NB4 (cell line): ENCODE results near the gene QARS1.

Experiments
- DNase-seq: peaks from one replicate; pipeline ENCODE4 v3.0.0; 2010; ENCODE audit warnings: low read depth
- H3K4me3 ChIP-seq: one replicate; pipeline ENCODE4 v1.5.1; 2011; ENCODE audit warnings: mild to moderate bottlenecking, low read depth, low read length, moderate library complexity
- MYC ChIP-seq: IDR thresholded peaks from 2 replicates; pipeline ENCODE4 v1.6.1; 2011; ENCODE audit warnings: low read depth, low read length
- POLR2A ChIP-seq: IDR thresholded peaks from 2 replicates; pipeline ENCODE4 v1.6.1; 2011; ENCODE audit warnings: mild to moderate bottlenecking; ENCODE audit not compliant: insufficient read length; ENCODE audit errors: extremely low read depth
- TF ChIP-seq, protein P1 (sequence below): IDR thresholded peaks from one replicate; pipeline ENCODE4 v1.5.1; 2012; ENCODE audit warnings: low read depth, low read length
- TF ChIP-seq, protein P2 (sequence below): IDR thresholded peaks from 2 replicates; pipeline ENCODE4 v1.6.1; 2011; ENCODE audit warnings: low read depth, low read length

QARS1 gene

DNA sequence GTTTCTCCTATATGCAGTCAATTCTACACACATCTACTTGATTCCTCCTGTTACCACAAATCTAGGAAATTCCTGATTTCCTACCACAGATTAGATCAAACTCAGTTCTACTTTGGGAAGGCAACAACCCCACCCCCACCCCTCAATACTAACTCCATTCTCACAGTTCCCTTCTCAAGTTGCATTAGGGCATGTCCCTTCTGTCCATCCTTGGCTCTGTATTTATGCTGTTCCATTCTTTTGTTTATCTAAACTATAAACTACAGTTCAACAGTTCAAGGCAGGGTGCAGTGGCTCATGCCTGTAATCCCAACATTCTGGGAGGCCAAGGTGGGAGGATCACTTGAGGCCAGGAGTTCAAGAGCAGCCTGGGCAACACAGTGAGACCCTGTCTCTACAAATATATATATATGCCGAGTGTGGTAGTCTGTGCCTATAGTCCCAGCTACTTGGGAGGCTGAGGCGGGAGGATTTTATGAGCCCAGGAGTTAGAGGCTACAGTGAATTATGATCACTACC, 50.2 kb downstream of the QARS1 start:
- H3K4me3 ChIP-seq, result no peak overlapping the region
- TF ChIP-seq MYC (no peak), POLR2A (no peak)
- TF ChIP-seq, protein P1, sequence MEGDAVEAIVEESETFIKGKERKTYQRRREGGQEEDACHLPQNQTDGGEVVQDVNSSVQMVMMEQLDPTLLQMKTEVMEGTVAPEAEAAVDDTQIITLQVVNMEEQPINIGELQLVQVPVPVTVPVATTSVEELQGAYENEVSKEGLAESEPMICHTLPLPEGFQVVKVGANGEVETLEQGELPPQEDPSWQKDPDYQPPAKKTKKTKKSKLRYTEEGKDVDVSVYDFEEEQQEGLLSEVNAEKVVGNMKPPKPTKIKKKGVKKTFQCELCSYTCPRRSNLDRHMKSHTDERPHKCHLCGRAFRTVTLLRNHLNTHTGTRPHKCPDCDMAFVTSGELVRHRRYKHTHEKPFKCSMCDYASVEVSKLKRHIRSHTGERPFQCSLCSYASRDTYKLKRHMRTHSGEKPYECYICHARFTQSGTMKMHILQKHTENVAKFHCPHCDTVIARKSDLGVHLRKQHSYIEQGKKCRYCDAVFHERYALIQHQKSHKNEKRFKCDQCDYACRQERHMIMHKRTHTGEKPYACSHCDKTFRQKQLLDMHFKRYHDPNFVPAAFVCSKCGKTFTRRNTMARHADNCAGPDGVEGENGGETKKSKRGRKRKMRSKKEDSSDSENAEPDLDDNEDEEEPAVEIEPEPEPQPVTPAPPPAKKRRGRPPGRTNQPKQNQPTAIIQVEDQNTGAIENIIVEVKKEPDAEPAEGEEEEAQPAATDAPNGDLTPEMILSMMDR, result no peak
- TF ChIP-seq, protein P2, sequence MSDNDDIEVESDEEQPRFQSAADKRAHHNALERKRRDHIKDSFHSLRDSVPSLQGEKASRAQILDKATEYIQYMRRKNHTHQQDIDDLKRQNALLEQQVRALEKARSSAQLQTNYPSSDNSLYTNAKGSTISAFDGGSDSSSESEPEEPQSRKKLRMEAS, result no peak
- no peak for DNase-seq

GRCh38 chr3:49053543-49053942, 51.0 kb downstream of the QARS1 start:
- TF ChIP-seq MYC, result no peak
- no peak overlapping the region for H3K4me3 ChIP-seq
- no peak for DNase-seq
